H1 (cell line): Measurements from ENCODE around the gene CSGALNACT2. TPM values are rescaled to one million over a fixed set of nuclear protein-coding genes. Genes with fewer than 3 reads are reported as not detected.

Experiments used
- CTCF ChIA-PET: fragments of 300-600 bp; sonication (Branson Sonifier 250); formaldehyde crosslinking; loops from one replicate; lab custom pipeline; 2021; ENCODE audit not compliant: partially characterized antibody; lab: Charles Lee
- POLR2A ChIA-PET: fragments of 300-600 bp; sonication (Branson Sonifier 250); formaldehyde crosslinking; loops from one replicate; lab custom pipeline; 2021; ENCODE audit warnings: inconsistent platforms; ENCODE audit not compliant: partially characterized antibody; lab: Charles Lee
- DNase-seq, 2 experiments: peaks; one replicate each; pipeline versions ENCODE4 v3.0.0 to v3.0.0-alpha.2; 2010 to 2022; ENCODE audit warnings: low spot score in 2 of 2, low read depth in 1 of 2, mixed read lengths in 1 of 2
- FAIRE-seq: peaks from 2 replicates; lab custom pipeline; 2011; peaks lifted over from hg19 to GRCh38; lab: Jason Lieb, UNC
- H2AFZ ChIP-seq: 2 replicates; pipeline ENCODE4 v1.8.1; 2012; ENCODE audit warnings: low read length, inconsistent platforms
- H2AK5ac ChIP-seq: 2 replicates; pipeline ENCODE4 v1.6.1; 2013; ENCODE audit warnings: low read depth, low read length
- H2BK120ac ChIP-seq: replicated peaks from 2 replicates; pipeline ENCODE3; 2013; ENCODE audit warnings: low read depth, low read length, inconsistent platforms
- H2BK12ac ChIP-seq: 2 replicates; pipeline ENCODE4 v1.6.1; 2013; ENCODE audit warnings: low read depth, low read length
- H2BK15ac ChIP-seq: 2 replicates; pipeline ENCODE4 v1.6.1; 2013; ENCODE audit warnings: low read length
- H2BK20ac ChIP-seq: 2 replicates; pipeline ENCODE4 v1.6.1; 2013; ENCODE audit warnings: low read length
- H2BK5ac ChIP-seq: 2 replicates; pipeline ENCODE4 v1.6.1; 2013; ENCODE audit warnings: low read depth, low read length
- H3K14ac ChIP-seq: 2 replicates; pipeline ENCODE4 v1.6.1; 2013; ENCODE audit warnings: inconsistent platforms; ENCODE audit not compliant: insufficient read length
- H3K18ac ChIP-seq: 2 replicates; pipeline ENCODE4 v1.6.1; 2013; ENCODE audit warnings: low read length; ENCODE audit errors: extremely low read depth
- H3K23ac ChIP-seq: 2 replicates; pipeline ENCODE4 v1.6.1; 2013; ENCODE audit warnings: inconsistent platforms; ENCODE audit not compliant: insufficient read length
- H3K23me2 ChIP-seq: 2 replicates; pipeline ENCODE4 v1.6.1; 2013; ENCODE audit warnings: low read depth, low read length
- H3K27ac ChIP-seq: 2 replicates; pipeline ENCODE4 v1.6.1; 2011; ENCODE audit warnings: low read depth, low read length, inconsistent platforms
- H3K27me3 ChIP-seq, 4 experiments: replicated peaks in 1 of 4; 1 replicate in 1 of 4; 2 replicates in 3 of 4; pipeline versions ENCODE4 v1.6.1 to v1.8.1; 2011 to 2013; ENCODE audit warnings: low read length in 3 of 4, mild to moderate bottlenecking in 3 of 4, inconsistent platforms in 2 of 4, mixed read lengths in 2 of 4, moderate library complexity in 1 of 4; ENCODE audit not compliant: control insufficient read depth in 3 of 4, insufficient read depth in 3 of 4; ENCODE audit errors: extremely low read depth in 1 of 4
- H3K36me3 ChIP-seq, 4 experiments: 2 replicates each; pipeline versions ENCODE4 v1.6.1 to v1.8.1; 2011 to 2013; ENCODE audit warnings: mild to moderate bottlenecking in 4 of 4, low read length in 3 of 4, moderate library complexity in 2 of 4, control low read depth in 1 of 4, inconsistent platforms in 1 of 4; ENCODE audit not compliant: insufficient read depth in 4 of 4, control insufficient read depth in 2 of 4
- H3K4ac ChIP-seq: replicated peaks from 2 replicates; pipeline ENCODE3; 2013; ENCODE audit warnings: low read length, low read depth, mixed read lengths, inconsistent platforms; ENCODE audit not compliant: insufficient read length
- H3K4me1 ChIP-seq, 4 experiments: replicated peaks in 1 of 4; 1 replicate in 1 of 4; 2 replicates in 3 of 4; pipeline versions ENCODE4 v1.6.1 to v1.8.1; 2011 to 2013; ENCODE audit warnings: low read length in 3 of 4, inconsistent platforms in 2 of 4, mixed read lengths in 1 of 4; ENCODE audit not compliant: insufficient read depth in 4 of 4, control insufficient read depth in 3 of 4
- H3K4me2 ChIP-seq, 2 experiments: 2 replicates each; pipeline versions ENCODE4 v1.6.1 to v1.8.1; 2011 to 2013; ENCODE audit warnings: low read depth in 2 of 2, low read length in 2 of 2, control low read depth in 1 of 2, inconsistent platforms in 1 of 2, mild to moderate bottlenecking in 1 of 2; ENCODE audit not compliant: insufficient read depth in 1 of 2
- H3K4me3 ChIP-seq, 4 experiments: fragments of 200-600, 300-600 bp in 1 of 4; sonication (generic), shearing (Covaris generic), sonication (Bioruptor Twin) in 1 of 4; 2 replicates each; pipeline versions ENCODE4 v1.5.1 to v1.8.1; 2011 to 2016; ENCODE audit warnings: low read length in 4 of 4, low read depth in 3 of 4, control low read depth in 2 of 4, inconsistent platforms in 2 of 4, mild to moderate bottlenecking in 2 of 4, mixed read lengths in 1 of 4, moderate library complexity in 1 of 4; ENCODE audit not compliant: insufficient read depth in 2 of 4; ENCODE audit errors: extremely low read depth in 1 of 4
- H3K56ac ChIP-seq: replicated peaks from 2 replicates; pipeline ENCODE3; 2013; ENCODE audit warnings: low read depth, mild to moderate bottlenecking, mixed read lengths, low read length, inconsistent platforms; ENCODE audit not compliant: insufficient read length
- H3K79me1 ChIP-seq: 2 replicates; pipeline ENCODE4 v1.6.1; 2013; ENCODE audit warnings: low read depth, low read length, control low read depth
- H3K79me2 ChIP-seq, 2 experiments: 2 replicates each; pipeline versions ENCODE4 v1.6.1 to v1.8.1; 2012 to 2013; ENCODE audit warnings: low read length in 2 of 2, mild to moderate bottlenecking in 2 of 2, inconsistent platforms in 1 of 2; ENCODE audit not compliant: insufficient read depth in 2 of 2, control insufficient read depth in 1 of 2
- H3K9ac ChIP-seq, 4 experiments: replicated peaks in 1 of 4; 1 replicate in 1 of 4; 2 replicates in 3 of 4; pipeline versions ENCODE4 v1.6.1 to v1.8.1; 2011 to 2013; ENCODE audit warnings: low read depth in 3 of 4, low read length in 3 of 4, control low read depth in 2 of 4, mild to moderate bottlenecking in 2 of 4, moderate library complexity in 2 of 4, inconsistent platforms in 1 of 4; ENCODE audit errors: extremely low read depth in 1 of 4
- H3K9me3 ChIP-seq, 2 experiments: 2 replicates each; pipeline versions ENCODE4 v1.6.1 to v1.8.1; 2012 to 2013; ENCODE audit warnings: mild to moderate bottlenecking in 2 of 2, moderate library complexity in 2 of 2, control low read depth in 1 of 2, inconsistent platforms in 1 of 2, low read depth in 1 of 2, low read length in 1 of 2, mixed read lengths in 1 of 2; ENCODE audit not compliant: insufficient read depth in 2 of 2
- H4K20me1 ChIP-seq, 2 experiments: replicated peaks in 1 of 2; 2 replicates each; pipeline versions ENCODE3 to v1.8.1; 2011 to 2013; ENCODE audit warnings: inconsistent platforms in 2 of 2, low read length in 2 of 2, mild to moderate bottlenecking in 1 of 2; ENCODE audit not compliant: insufficient read depth in 2 of 2, control insufficient read depth in 1 of 2
- H4K5ac ChIP-seq: 2 replicates; pipeline ENCODE4 v1.6.1; 2013; ENCODE audit warnings: low read length, low read depth, mixed read lengths, inconsistent platforms; ENCODE audit not compliant: insufficient read length
- H4K8ac ChIP-seq: 2 replicates; pipeline ENCODE4 v1.8.0; 2013; ENCODE audit warnings: mild to moderate bottlenecking, moderate library complexity, low read length, inconsistent platforms; ENCODE audit not compliant: insufficient read depth; ENCODE audit errors: extremely low read depth
- H4K91ac ChIP-seq: replicated peaks from 2 replicates; pipeline ENCODE3; 2013; ENCODE audit warnings: low read length, mixed read lengths, inconsistent platforms; ENCODE audit not compliant: insufficient read length
- BCL11A ChIP-seq, 2 experiments: IDR thresholded peaks; one replicate each; pipeline ENCODE4 v1.6.1; 2011; ENCODE audit warnings: low read depth in 2 of 2, low read length in 2 of 2, mild to moderate bottlenecking in 2 of 2
- CHD1 ChIP-seq: IDR thresholded peaks from 2 replicates; pipeline ENCODE4 v1.6.1; 2012; ENCODE audit warnings: low read depth, low read length, improper control_type of control experiment
- CREB1 ChIP-seq: IDR thresholded peaks from 2 replicates; pipeline ENCODE4 v1.6.1; 2012; ENCODE audit warnings: inconsistent platforms
- CTBP2 ChIP-seq: IDR thresholded peaks from 2 replicates; pipeline ENCODE4 v1.7.0; 2011; ENCODE audit warnings: borderline replicate concordance, mild to moderate bottlenecking, moderate library complexity, mixed read lengths, low read length; ENCODE audit not compliant: insufficient read depth, insufficient read length
- EP300 ChIP-seq, 2 experiments: IDR thresholded peaks; 1 replicate in 1 of 2; 2 replicates in 1 of 2; pipeline ENCODE4 v1.6.1; 2011 to 2012; ENCODE audit warnings: low read depth in 2 of 2, low read length in 2 of 2, mild to moderate bottlenecking in 2 of 2, borderline replicate concordance in 1 of 2, inconsistent platforms in 1 of 2, moderate library complexity in 1 of 2
- RAD21 ChIP-seq, 2 experiments: IDR thresholded peaks in 1 of 2; conservative IDR thresholded peaks in 1 of 2; 2 replicates each; pipeline ENCODE4 v1.6.1; 2011; ENCODE audit warnings: low read depth in 2 of 2, low read length in 2 of 2, improper control_type of control experiment in 1 of 2, inconsistent platforms in 1 of 2, mild to moderate bottlenecking in 1 of 2, moderate library complexity in 1 of 2
- RNF2 ChIP-seq: fragments of 200-900, 300-1000 bp; sonication (generic); IDR thresholded peaks from 2 replicates; pipeline ENCODE4 v1.7.1; 2016; ENCODE audit warnings: borderline replicate concordance, low read depth, mild to moderate bottlenecking, antibody characterized with exemption, low read length; ENCODE audit not compliant: poor library complexity, severe bottlenecking; ENCODE audit errors: missing control alignments
- SP2 ChIP-seq: IDR thresholded peaks from 2 replicates; pipeline ENCODE4 v1.6.1; 2012; ENCODE audit warnings: mild to moderate bottlenecking, low read length, inconsistent platforms
- ZNF274 ChIP-seq: IDR thresholded peaks from 2 replicates; pipeline ENCODE4 v1.7.0; 2012; ENCODE audit warnings: low read length, borderline replicate concordance; ENCODE audit errors: extremely low read depth
- WGBS, 2 experiments: shearing (Covaris generic) in 1 of 2; methylation state at CpG; one replicate each; pipeline versions ENCODE4 v1.1.6 to v1.1.7; 2013 to 2015; ENCODE audit warnings: low lambda C conversion rate in 2 of 2, mixed read lengths in 2 of 2, inconsistent platforms in 1 of 2, low coverage in 1 of 2, missing lambda C conversion rate in 1 of 2; ENCODE audit not compliant: insufficient replicate concordance in 2 of 2, insufficient coverage in 1 of 2, insufficient read length in 1 of 2; ENCODE audit errors: extremely low coverage in 1 of 2, missing lambda C conversion rate in 1 of 2; 5-methylcytosine and 5-hydroxymethylcytosine counted together
- polyA plus RNA-seq, 7 experiments: library from polyadenylated mRNA; depleted of rRNA in 3 of 7; stranded (reverse) in 5 of 7; unstranded in 2 of 7; fragments of >200 nt in 5 of 7; fragments of 200-250 nt in 2 of 7; gene quantifications; 1 replicate in 5 of 7; 2 replicates in 1 of 7; 4 replicates in 1 of 7; pipeline versions ENCODE4 v1.2.1 to v1.2.3, GENCODE V29; 2011 to 2013; ENCODE audit warnings: missing spikeins in 2 of 7, mixed read lengths in 2 of 7
- total RNA-seq: library from RNA; stranded (reverse); fragmentation: NEBNext Ultra II Directional; extraction: Animal tissue kit (Norgen Biotek cat#: 25700); gene quantifications from 2 replicates; pipeline ENCODE4 v1.2.1, GENCODE V29; 2021

CSGALNACT2 gene
- total and polyA plus RNA-seq, 2 of the 8 experiments (the other 6 are each of a cell fraction or from before 2014, with no cell fraction given) = 2.6 to 5.3 TPM

DNA sequence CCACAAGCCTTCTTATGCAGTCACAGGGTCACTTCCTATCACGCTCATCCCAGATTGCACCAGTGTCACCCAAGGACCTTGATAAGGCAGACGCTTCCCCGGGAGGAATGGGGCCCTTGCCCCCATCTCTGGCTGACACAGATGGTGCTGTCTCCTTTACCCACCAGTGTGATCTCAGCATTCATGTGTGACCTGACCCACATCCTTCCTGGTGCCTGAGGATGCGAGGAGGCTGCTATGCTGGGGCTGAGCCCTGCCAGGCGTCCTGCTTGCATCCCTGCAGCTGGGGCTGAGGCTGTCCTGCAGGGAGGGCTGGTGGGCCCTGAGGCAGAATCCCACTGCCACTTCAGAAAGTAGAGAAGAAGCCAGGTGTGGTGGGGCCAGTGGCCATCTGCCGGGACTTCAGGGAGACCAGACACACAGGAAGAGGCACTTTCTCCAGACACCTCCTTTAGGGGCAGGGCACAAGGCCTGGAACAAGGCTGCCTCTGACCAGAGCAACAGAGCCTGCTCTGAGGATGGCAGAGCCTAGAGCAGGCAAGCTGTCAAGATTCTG lies 93.4 kb downstream of the CSGALNACT2 start:
- no peak overlapping the region for H3K4ac ChIP-seq
- no peak for FAIRE-seq
- peak in 1 of 2 experiments; percentile 45 for DNase-seq
- no peak overlapping the region for H2AK5ac ChIP-seq
- H3K4me3 ChIP-seq = no peak overlapping the region
- H3K27ac ChIP-seq = no peak overlapping the region
- H4K20me1 ChIP-seq = peaks cover 0 to 10% of the 10 kb centered on the region in 2 experiments
- H3K56ac ChIP-seq = no peak overlapping the region
- no peak overlapping the region for H3K14ac ChIP-seq
- H4K5ac ChIP-seq = no peak overlapping the region
- ChIA-PET POLR2A (interaction anchor here (1.7 kb wide), 1 partner anchor 10 kb away, joined by 6 read pairs; no protein-coding TSS in a partner anchor), CTCF (interaction anchor here (1.2 to 6.9 kb wide), 5 partner anchors 11 to 91 kb away, joined by 3 to 60 read pairs (median 24); no protein-coding TSS in a partner anchor)
- no peak overlapping the region for H2AFZ ChIP-seq
- no peak overlapping the region for H3K9ac ChIP-seq
- H3K9me3 ChIP-seq = no peaks in the 10 kb centered on the region
- H3K79me2 ChIP-seq = no peaks in the 10 kb centered on the region
- TF ChIP-seq CHD1 (no peak), EP300 (IDR thresholded peaks at IDR 0.05; ENCODE audit: borderline replicate concordance in 1 of 2, low read depth in 2 of 2, low read length in 2 of 2) (no peak), CREB1 (no peak), BCL11A (IDR thresholded peaks at IDR 0.05; ENCODE audit: low read depth in 2 of 2, low read length in 2 of 2) (no peak), SP2 (no peak), ZNF274 (no peak), RAD21 (IDR thresholded peaks at IDR 0.05 in 1 of 2, conservative IDR thresholded peaks at IDR 0.05 in 1 of 2; ENCODE audit: low read depth in 2 of 2, low read length in 2 of 2) (no peak), CTBP2 (no peak), RNF2 (no peak)
- H3K4me2 ChIP-seq = no peak overlapping the region; a peak in 1 of 4 replicates
- H3K79me1 ChIP-seq = no peaks in the 10 kb centered on the region
- H3K27me3 ChIP-seq = peaks cover 19 to 40% (median 39%) of the 10 kb centered on the region in 4 experiments
- H4K8ac ChIP-seq = peak overlapping the region; percentile 9; the same call in 1 of the 2 replicates
- peaks cover 17% of the 10 kb centered on the region for H3K23me2 ChIP-seq
- no peak overlapping the region for H4K91ac ChIP-seq
- H2BK5ac ChIP-seq = no peak overlapping the region
- H3K4me1 ChIP-seq = peaks cover 0 to 14% (median 7%) of the 10 kb centered on the region in 4 experiments; a peak in 5 of 7 replicates
- peak overlapping the region; percentile 92 for H2BK15ac ChIP-seq
- H3K23ac ChIP-seq = no peak overlapping the region
- H2BK120ac ChIP-seq = no peak overlapping the region
- peaks cover 0 to 3% (median 0%) of the 10 kb centered on the region in 4 experiments; a peak in 1 of 8 replicates for H3K36me3 ChIP-seq
- H3K18ac ChIP-seq = no peak overlapping the region
- H2BK20ac ChIP-seq = no peak overlapping the region
- WGBS, 2 experiments = 94% methylated on average over 6 of the region's 6 CpGs; no CpG with 5 or more reads in 1 of the 2 experiments
- no peak overlapping the region for H2BK12ac ChIP-seq
